NAMALWA (cell line): ENCODE results near the gene MIPOL1.
"Not testable (repeated sequence)": the region's sequence is repeated elsewhere in the genome, so short reads cannot be mapped to it uniquely, and the experiment has no call there.

Experiments used
- DNase-seq: peaks from one replicate; pipeline ENCODE4 v3.0.0-alpha.2; 2015; ENCODE audit warnings: low spot score

MIPOL1 gene

GRCh38 chr14:37234222-37234621 is 36.5 kb downstream of the MIPOL1 start:
- DNase-seq = no peak

- DNase-seq = not testable (repeated sequence)
Observed at GRCh38 chr14:37236044-37236443, 38.3 kb downstream of the MIPOL1 start.

- DNase-seq = no peak
Observed at GRCh38 chr14:37237094-37237493, 39.4 kb downstream of the MIPOL1 start.

- DNase-seq = no peak
Observed at GRCh38 chr14:37237735-37238200, 40.0 kb downstream of the MIPOL1 start.

- no peak for DNase-seq
Observed at GRCh38 chr14:37241198-37241597, 43.5 kb downstream of the MIPOL1 start.

GRCh38 chr14:37246427-37246829 is 48.7 kb downstream of the MIPOL1 start:
- peak; percentile 31 for DNase-seq

GRCh38 chr14:37247791-37248461 is 50.2 kb downstream of the MIPOL1 start:
- DNase-seq = no peak

- DNase-seq = no peak
Observed at GRCh38 chr14:37251775-37252174, 54.0 kb downstream of the MIPOL1 start.

GRCh38 chr14:37252434-37252833 is 54.7 kb downstream of the MIPOL1 start:
- no peak for DNase-seq

- DNase-seq = no peak
Observed at GRCh38 chr14:37253905-37254304, 56.2 kb downstream of the MIPOL1 start.

- DNase-seq = no peak
Observed at GRCh38 chr14:37254411-37254947, 56.7 kb downstream of the MIPOL1 start.

GRCh38 chr14:37257501-37258070 is 59.8 kb downstream of the MIPOL1 start:
- DNase-seq = no peak

- no peak for DNase-seq
Observed at GRCh38 chr14:37262649-37263048, 64.9 kb downstream of the MIPOL1 start.

- DNase-seq = no peak
Observed at GRCh38 chr14:37263656-37264236, 66.0 kb downstream of the MIPOL1 start.

GRCh38 chr14:37268788-37269187 is 71.1 kb downstream of the MIPOL1 start:
- DNase-seq = no peak

- DNase-seq = no peak
Observed at GRCh38 chr14:37270629-37271028, 72.9 kb downstream of the MIPOL1 start.

GRCh38 chr14:37272569-37272968 is 74.8 kb downstream of the MIPOL1 start:
- DNase-seq = no peak

- no peak for DNase-seq
Observed at GRCh38 chr14:37274652-37275051, 76.9 kb downstream of the MIPOL1 start.

- DNase-seq = no peak
Observed at GRCh38 chr14:37275963-37276362, 78.2 kb downstream of the MIPOL1 start.

GRCh38 chr14:37278636-37279538 is 81.2 kb downstream of the MIPOL1 start:
- DNase-seq = no peak

- no peak for DNase-seq
Observed at GRCh38 chr14:37279818-37280217, 82.1 kb downstream of the MIPOL1 start.

GRCh38 chr14:37284760-37285159 is 87.0 kb downstream of the MIPOL1 start:
- DNase-seq = no peak
